Mononuclear cell (primary cell): ENCODE results near the gene IP6K3. TPM values are rescaled to one million over a fixed set of nuclear protein-coding genes. Genes with fewer than 3 reads are reported as not detected.

Source experiments
- H3K27me3 ChIP-seq: 2 replicates; pipeline ENCODE4 v1.6.0; 2011; ENCODE audit warnings: low read length, control low read depth; ENCODE audit not compliant: insufficient read depth
- H3K4me1 ChIP-seq: 2 replicates; pipeline ENCODE4 v1.5.1; 2011; ENCODE audit warnings: mild to moderate bottlenecking, low read length, control low read depth; ENCODE audit not compliant: insufficient read depth
- H3K4me3 ChIP-seq: 2 replicates; pipeline ENCODE4 v1.5.1; 2011; ENCODE audit warnings: mild to moderate bottlenecking, low read length, moderate library complexity
- H3K9me3 ChIP-seq: 2 replicates; pipeline ENCODE4 v1.5.1; 2011; ENCODE audit warnings: low read depth, mild to moderate bottlenecking, control low read depth, low read length
- total RNA-seq: library from RNA; depleted of rRNA; stranded (reverse); fragments of >200 nt; gene quantifications from one replicate; pipeline ENCODE4 v1.2.3, GENCODE V29; 2012

The IP6K3 gene
- total RNA-seq, 1 donor, result not detected

GRCh38 chr6:33744001-33744848, 2.5 kb downstream of the IP6K3 start:
- Histone ChIP-seq H3K4me1 (no peaks in the 10 kb centered on the region), H3K9me3 (no peaks in the 10 kb centered on the region), H3K4me3 (no peak overlapping the region), H3K27me3 (no peaks in the 10 kb centered on the region)

- Histone ChIP-seq H3K4me3 (no peak overlapping the region), H3K4me1 (no peaks in the 10 kb centered on the region), H3K27me3 (no peaks in the 10 kb centered on the region), H3K9me3 (no peaks in the 10 kb centered on the region)
Observed at GRCh38 chr6:33742837-33743236, 3.9 kb downstream of the IP6K3 start.

- H3K27me3 ChIP-seq, result no peaks in the 10 kb centered on the region
- H3K4me3 ChIP-seq, result no peak overlapping the region
- H3K9me3 ChIP-seq, result no peaks in the 10 kb centered on the region
- H3K4me1 ChIP-seq, result no peaks in the 10 kb centered on the region
Observed at GRCh38 chr6:33742092-33742491, 4.6 kb downstream of the IP6K3 start.

- Histone ChIP-seq H3K4me3 (no peak overlapping the region), H3K4me1 (no peaks in the 10 kb centered on the region), H3K27me3 (no peaks in the 10 kb centered on the region), H3K9me3 (no peaks in the 10 kb centered on the region)
Observed at GRCh38 chr6:33740794-33741193, 5.9 kb downstream of the IP6K3 start.

GRCh38 chr6:33740204-33740608, 6.5 kb downstream of the IP6K3 start:
- H3K4me3 ChIP-seq, result no peak overlapping the region
- no peaks in the 10 kb centered on the region for H3K9me3 ChIP-seq
- H3K4me1 ChIP-seq, result no peaks in the 10 kb centered on the region
- no peaks in the 10 kb centered on the region for H3K27me3 ChIP-seq

GRCh38 chr6:33739571-33739970, 7.1 kb downstream of the IP6K3 start:
- no peaks in the 10 kb centered on the region for H3K9me3 ChIP-seq
- no peaks in the 10 kb centered on the region for H3K27me3 ChIP-seq

GRCh38 chr6:33738879-33739278, 7.8 kb downstream of the IP6K3 start:
- Histone ChIP-seq H3K9me3 (no peaks in the 10 kb centered on the region), H3K4me3 (no peak overlapping the region), H3K4me1 (no peaks in the 10 kb centered on the region), H3K27me3 (no peaks in the 10 kb centered on the region)

More at GRCh38 chr6:33739571-33739970, 7.1 kb downstream of the IP6K3 start:
- Histone ChIP-seq H3K4me3 (no peak overlapping the region), H3K4me1 (no peaks in the 10 kb centered on the region)

GRCh38 chr6:33738153-33738552, 8.6 kb downstream of the IP6K3 start:
- Histone ChIP-seq H3K27me3 (no peaks in the 10 kb centered on the region), H3K9me3 (no peaks in the 10 kb centered on the region), H3K4me3 (no peak overlapping the region), H3K4me1 (no peaks in the 10 kb centered on the region)

- Histone ChIP-seq H3K4me1 (no peaks in the 10 kb centered on the region), H3K27me3 (no peaks in the 10 kb centered on the region), H3K4me3 (no peak overlapping the region), H3K9me3 (no peaks in the 10 kb centered on the region)
Observed at GRCh38 chr6:33737267-33738026, 9.3 kb downstream of the IP6K3 start.

DNA sequence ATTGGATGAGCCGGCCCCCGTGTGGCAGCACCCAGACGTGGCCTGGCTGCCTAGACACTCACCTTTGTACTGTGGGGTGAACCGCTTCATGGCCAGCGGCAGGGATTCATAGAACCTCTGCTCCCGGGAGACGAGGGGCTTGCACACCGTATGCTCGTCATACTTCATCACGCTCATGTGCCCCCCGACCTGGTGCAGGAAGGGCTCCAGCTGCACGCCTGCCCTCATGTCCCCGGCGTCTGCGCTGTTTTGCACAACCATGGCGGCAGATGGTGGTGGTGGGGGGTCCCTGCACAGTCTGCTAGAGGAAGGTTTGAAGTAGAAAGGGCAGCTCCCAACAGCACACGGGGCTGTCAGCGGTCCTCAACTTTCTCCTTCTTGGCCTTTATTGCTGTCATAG, 11.5 kb downstream of the IP6K3 start:
- H3K27me3 ChIP-seq, result no peaks in the 10 kb centered on the region
- H3K9me3 ChIP-seq, result no peaks in the 10 kb centered on the region
- H3K4me1 ChIP-seq, result no peaks in the 10 kb centered on the region

GRCh38 chr6:33733709-33734007, 13.0 kb downstream of the IP6K3 start:
- Histone ChIP-seq H3K4me1 (no peaks in the 10 kb centered on the region), H3K27me3 (no peaks in the 10 kb centered on the region), H3K4me3 (no peak overlapping the region), H3K9me3 (no peaks in the 10 kb centered on the region)

More for the DNA sequence above, 11.5 kb downstream of the IP6K3 start:
- H3K4me3 ChIP-seq, result no peak overlapping the region

DNA sequence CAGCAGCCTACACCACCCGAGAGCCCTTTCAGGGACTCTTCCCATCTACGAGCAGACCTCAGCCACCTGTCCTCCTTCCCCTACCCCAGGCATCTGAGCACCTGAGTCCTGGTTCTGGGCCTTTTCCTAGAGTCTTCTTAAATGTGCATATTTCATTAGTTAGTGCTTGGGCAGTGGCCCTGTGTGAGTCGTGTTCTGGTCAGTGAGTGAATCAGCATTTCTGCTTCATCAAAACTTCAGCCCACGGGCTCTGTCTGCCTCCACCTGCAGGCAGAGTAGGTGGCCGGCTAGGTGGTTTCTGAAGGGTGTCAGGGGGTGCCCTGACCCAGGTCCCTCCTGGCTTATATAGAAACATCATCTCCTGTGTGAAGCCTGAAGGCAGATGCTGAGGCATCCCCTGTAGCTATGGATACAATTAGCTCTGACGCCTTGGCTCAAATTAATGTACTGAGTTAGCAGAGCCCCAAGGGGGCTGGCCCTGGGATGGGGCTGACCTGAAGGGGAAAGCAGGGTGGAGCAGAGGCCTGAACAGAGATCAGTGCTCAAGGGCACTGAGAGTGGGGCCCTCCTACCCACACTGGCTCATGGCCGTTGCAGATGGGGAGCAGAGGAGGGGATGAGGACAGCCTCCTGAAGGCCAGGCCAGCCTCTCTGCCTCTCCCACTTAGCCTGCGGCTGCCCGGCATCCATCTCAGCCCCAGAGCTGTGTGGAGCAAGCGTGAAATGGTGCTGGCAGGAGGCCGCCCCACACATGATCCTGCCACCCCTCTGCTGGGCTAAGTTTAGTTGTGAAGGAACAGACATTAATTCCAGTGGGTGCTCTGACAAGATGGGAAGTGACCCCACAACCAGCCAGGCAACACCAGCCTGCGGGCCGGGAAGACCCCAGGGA, 13.6 kb downstream of the IP6K3 start:
- no peaks in the 10 kb centered on the region for H3K9me3 ChIP-seq
- H3K4me1 ChIP-seq, result no peaks in the 10 kb centered on the region
- no peak overlapping the region for H3K4me3 ChIP-seq
- no peaks in the 10 kb centered on the region for H3K27me3 ChIP-seq

- no peaks in the 10 kb centered on the region for H3K9me3 ChIP-seq
- no peak overlapping the region for H3K4me3 ChIP-seq
- no peaks in the 10 kb centered on the region for H3K27me3 ChIP-seq
- H3K4me1 ChIP-seq, result no peaks in the 10 kb centered on the region
Observed at GRCh38 chr6:33732385-33732784, 14.3 kb downstream of the IP6K3 start.

DNA sequence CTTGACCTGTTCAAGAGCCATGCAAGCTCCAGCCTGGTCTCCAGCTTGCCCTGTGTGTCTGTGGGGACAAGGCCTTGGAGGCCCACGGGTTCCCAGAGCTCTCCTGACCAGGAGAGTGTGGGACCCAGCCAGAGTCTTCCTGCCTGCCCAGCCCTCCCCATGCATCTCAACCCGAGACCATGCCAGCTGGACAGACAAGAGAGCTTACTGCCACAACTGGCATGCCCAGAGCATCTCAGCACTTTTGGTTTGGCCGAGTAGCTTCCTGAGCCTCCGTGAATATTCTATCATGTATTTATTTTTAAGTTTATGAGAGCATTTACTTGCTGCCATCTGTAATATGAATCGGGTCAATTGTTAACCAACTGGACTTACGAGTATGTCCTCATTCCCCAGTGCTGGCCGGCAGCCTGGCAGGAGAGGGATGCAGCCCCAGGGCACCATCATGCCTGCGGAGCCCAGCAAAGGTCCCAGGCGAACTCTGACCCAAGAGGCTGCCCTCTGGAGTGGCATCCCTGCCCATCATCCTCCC, 14.9 kb downstream of the IP6K3 start:
- Histone ChIP-seq H3K9me3 (no peaks in the 10 kb centered on the region), H3K27me3 (no peaks in the 10 kb centered on the region), H3K4me1 (no peaks in the 10 kb centered on the region), H3K4me3 (no peak overlapping the region)

- Histone ChIP-seq H3K4me1 (no peaks in the 10 kb centered on the region), H3K4me3 (no peak overlapping the region), H3K9me3 (no peaks in the 10 kb centered on the region), H3K27me3 (no peaks in the 10 kb centered on the region)
Observed at GRCh38 chr6:33731035-33731434, 15.7 kb downstream of the IP6K3 start.
